HG03378 (cell line): Measurements from ENCODE around the gene PRKCZ.

Experiments used
- ATAC-seq: cut with Tn5 transposase; IDR thresholded peaks from one replicate; pipeline ENCODE4 v1.9.1; 2021; ENCODE audit warnings: mild to moderate bottlenecking, moderate library complexity; ENCODE audit not compliant: unreplicated experiment

Gene PRKCZ

GRCh38 chr1:2172012-2172411 is 121.8 kb downstream of the PRKCZ start:
- ATAC-seq: no peak

GRCh38 chr1:2172551-2173146 is 122.4 kb downstream of the PRKCZ start:
- ATAC-seq: no peak

GRCh38 chr1:2173546-2174347 is 123.5 kb downstream of the PRKCZ start:
- ATAC-seq: no peak

GRCh38 chr1:2174348-2175054 is 124.3 kb downstream of the PRKCZ start:
- ATAC-seq: no peak

GRCh38 chr1:2175055-2175414 is 124.8 kb downstream of the PRKCZ start:
- ATAC-seq: no peak

GRCh38 chr1:2175681-2176454 is 125.7 kb downstream of the PRKCZ start:
- ATAC-seq: no peak

- no peak for ATAC-seq
These were observed 126.4 kb downstream of the PRKCZ start for GRCh38 chr1:2176615-2177014.

GRCh38 chr1:2177541-2177940 is 127.3 kb downstream of the PRKCZ start:
- no peak for ATAC-seq

- ATAC-seq: no peak
These were observed 127.8 kb downstream of the PRKCZ start for GRCh38 chr1:2177946-2178538.

- ATAC-seq: no peak
These were observed 128.7 kb downstream of the PRKCZ start for GRCh38 chr1:2178875-2179274.

- ATAC-seq: no peak
These were observed 129.2 kb downstream of the PRKCZ start for GRCh38 chr1:2179283-2180013.

- no peak for ATAC-seq
These were observed 130.4 kb downstream of the PRKCZ start for GRCh38 chr1:2180297-2181245.

GRCh38 chr1:2181271-2181670 is 131.1 kb downstream of the PRKCZ start:
- no peak for ATAC-seq

- ATAC-seq: no peak
These were observed 131.5 kb downstream of the PRKCZ start for GRCh38 chr1:2181752-2182151.

GRCh38 chr1:2182376-2182775 is 132.2 kb downstream of the PRKCZ start:
- ATAC-seq: no peak

- ATAC-seq: no peak
These were observed 133.7 kb downstream of the PRKCZ start for GRCh38 chr1:2183937-2184334.

- ATAC-seq: no peak
These were observed 134.3 kb downstream of the PRKCZ start for GRCh38 chr1:2184531-2184930.

- no peak for ATAC-seq
These were observed 134.7 kb downstream of the PRKCZ start for GRCh38 chr1:2184934-2185333.
